ENCODE results near the gene RPS27A.

GRCh38 chr2:55236992-55237543 lies 4.6 kb downstream of the RPS27A start:
- TF ChIP-seq MXI1 (conservative IDR thresholded peaks at IDR 0.05; ENCODE audit: poor library complexity, severe bottlenecking) (no peak), EZH2 (IDR thresholded peaks at IDR 0.05; ENCODE audit: borderline replicate concordance, insufficient read depth, low read length, poor library complexity, severe bottlenecking) (no peak)
- TF ChIP-seq, protein P1, sequence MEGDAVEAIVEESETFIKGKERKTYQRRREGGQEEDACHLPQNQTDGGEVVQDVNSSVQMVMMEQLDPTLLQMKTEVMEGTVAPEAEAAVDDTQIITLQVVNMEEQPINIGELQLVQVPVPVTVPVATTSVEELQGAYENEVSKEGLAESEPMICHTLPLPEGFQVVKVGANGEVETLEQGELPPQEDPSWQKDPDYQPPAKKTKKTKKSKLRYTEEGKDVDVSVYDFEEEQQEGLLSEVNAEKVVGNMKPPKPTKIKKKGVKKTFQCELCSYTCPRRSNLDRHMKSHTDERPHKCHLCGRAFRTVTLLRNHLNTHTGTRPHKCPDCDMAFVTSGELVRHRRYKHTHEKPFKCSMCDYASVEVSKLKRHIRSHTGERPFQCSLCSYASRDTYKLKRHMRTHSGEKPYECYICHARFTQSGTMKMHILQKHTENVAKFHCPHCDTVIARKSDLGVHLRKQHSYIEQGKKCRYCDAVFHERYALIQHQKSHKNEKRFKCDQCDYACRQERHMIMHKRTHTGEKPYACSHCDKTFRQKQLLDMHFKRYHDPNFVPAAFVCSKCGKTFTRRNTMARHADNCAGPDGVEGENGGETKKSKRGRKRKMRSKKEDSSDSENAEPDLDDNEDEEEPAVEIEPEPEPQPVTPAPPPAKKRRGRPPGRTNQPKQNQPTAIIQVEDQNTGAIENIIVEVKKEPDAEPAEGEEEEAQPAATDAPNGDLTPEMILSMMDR (IDR thresholded peaks at IDR 0.05; ENCODE audit: poor library complexity, severe bottlenecking): no peak

Measured in neural cell (in vitro differentiated cells).